HK-2 (cell line): ENCODE data around the gene SON.
"Not testable (repeated sequence)": the region's sequence is repeated elsewhere in the genome, so short reads cannot be mapped to it uniquely, and the experiment has no call there.

ENCODE experiments used
- DNase-seq: peaks from one replicate; pipeline ENCODE4 v3.0.0-alpha.2; 2018; ENCODE audit not compliant: unreplicated experiment

SON gene, protein sequence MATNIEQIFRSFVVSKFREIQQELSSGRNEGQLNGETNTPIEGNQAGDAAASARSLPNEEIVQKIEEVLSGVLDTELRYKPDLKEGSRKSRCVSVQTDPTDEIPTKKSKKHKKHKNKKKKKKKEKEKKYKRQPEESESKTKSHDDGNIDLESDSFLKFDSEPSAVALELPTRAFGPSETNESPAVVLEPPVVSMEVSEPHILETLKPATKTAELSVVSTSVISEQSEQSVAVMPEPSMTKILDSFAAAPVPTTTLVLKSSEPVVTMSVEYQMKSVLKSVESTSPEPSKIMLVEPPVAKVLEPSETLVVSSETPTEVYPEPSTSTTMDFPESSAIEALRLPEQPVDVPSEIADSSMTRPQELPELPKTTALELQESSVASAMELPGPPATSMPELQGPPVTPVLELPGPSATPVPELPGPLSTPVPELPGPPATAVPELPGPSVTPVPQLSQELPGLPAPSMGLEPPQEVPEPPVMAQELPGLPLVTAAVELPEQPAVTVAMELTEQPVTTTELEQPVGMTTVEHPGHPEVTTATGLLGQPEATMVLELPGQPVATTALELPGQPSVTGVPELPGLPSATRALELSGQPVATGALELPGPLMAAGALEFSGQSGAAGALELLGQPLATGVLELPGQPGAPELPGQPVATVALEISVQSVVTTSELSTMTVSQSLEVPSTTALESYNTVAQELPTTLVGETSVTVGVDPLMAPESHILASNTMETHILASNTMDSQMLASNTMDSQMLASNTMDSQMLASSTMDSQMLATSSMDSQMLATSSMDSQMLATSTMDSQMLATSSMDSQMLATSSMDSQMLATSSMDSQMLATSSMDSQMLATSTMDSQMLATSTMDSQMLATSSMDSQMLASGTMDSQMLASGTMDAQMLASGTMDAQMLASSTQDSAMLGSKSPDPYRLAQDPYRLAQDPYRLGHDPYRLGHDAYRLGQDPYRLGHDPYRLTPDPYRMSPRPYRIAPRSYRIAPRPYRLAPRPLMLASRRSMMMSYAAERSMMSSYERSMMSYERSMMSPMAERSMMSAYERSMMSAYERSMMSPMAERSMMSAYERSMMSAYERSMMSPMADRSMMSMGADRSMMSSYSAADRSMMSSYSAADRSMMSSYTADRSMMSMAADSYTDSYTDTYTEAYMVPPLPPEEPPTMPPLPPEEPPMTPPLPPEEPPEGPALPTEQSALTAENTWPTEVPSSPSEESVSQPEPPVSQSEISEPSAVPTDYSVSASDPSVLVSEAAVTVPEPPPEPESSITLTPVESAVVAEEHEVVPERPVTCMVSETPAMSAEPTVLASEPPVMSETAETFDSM (N-terminal part only)

DNA sequence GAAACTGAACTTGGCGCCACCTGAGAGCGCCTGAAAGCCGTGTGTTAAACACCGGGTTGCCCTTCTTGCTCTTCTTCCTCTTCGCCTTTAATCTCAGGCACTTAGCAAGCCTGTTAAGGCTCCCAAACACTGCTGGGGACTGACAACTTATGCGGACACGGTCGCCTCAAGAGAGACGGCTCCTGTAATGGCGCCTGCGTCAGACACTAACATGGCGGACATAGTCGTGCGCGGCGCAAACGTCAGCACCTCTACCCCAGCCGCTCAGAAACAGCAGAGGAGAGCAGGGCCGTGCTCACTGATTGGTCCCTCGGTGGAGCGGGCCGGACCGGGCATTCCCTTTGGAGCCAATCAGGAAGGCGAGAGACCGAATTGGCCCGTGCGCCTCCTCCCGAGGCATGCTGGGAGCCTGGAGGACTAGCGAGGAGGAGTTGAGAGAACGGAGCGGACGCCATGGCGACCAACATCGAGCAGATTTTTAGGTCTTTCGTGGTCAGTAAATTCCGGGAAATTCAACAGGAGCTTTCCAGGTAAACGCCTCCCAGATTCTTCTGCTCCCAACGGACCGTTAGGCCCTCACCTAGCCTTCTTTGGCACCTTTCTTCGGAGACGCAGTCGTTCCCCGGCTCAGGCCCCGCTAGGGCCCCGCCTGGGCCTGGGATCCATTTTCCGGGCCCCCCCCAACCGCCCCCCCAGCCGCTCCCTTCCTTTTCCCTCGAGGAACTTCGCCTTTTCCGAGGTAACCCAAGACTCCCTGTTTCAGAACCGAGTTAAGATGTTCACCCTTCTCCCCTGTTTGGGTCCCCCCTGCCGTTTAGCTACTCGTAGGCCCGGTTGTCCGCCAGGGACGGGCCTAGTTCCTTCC lies at the start of gene SON:
SON (plus strand) TSS at position 399 of the 865 bp plus-strand sequence; CDS start at position 454, 55 bp downstream.
- peak; percentile 96 for DNase-seq

DNA sequence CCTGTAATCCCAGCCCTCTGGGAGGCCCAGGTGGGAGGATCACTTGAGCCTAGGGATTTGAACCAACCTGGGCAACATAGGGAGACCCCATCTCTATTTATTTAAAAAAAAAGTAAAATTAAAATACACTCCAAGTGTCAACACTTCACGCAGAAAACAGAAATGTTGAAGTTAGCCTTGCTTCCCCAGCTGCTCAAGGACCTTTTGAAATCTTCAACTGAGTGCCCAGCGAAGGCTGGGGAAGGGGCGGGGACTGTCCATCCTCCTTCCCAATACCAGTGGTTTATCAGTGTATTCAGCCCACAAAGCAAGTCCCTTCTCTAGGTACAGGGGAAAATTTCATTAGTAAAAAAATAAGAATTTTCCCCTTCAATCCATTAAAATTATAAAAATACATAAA lies 49.1 kb upstream of the SON start:
- no peak for DNase-seq

DNA sequence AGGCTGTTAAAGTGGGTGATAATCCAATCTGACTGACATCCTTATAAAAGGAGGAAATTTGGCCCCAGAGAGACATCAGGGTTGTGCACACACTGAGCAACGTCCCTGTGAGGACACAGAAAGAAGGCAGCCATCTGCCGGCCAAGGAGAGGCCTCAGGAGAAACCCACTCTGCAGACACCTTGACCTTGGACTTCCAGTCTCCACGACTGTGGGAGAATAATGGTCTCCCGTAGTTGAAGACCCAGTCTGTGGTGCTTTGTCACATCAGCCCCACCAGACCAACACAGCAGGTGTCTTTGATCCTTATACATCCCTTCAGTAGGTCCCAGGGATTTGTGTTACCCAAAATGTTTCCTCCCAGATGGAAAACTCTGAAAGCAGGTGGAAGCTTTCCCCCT lies 47.1 kb upstream of the SON start:
- no peak for DNase-seq

DNA sequence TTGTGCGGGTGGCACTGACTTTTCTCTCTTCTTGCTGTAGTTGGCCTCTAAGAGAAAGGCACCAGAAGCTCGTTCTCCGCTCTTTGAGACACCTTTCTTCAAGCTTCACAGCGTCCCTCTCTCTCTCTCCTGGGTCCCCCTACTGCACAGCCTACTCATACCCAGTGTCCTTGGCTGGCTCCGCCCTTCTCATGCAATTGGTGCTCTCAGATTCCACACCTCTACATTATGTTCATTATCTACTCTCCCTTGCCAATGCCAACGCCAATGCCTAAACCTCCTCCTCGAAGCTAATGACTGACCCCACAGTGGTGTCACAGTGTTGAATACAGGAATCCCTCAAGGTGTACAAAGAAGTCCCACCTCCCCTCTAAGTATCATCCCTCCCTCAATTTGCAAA lies 46.5 kb upstream of the SON start:
- no peak for DNase-seq

DNA sequence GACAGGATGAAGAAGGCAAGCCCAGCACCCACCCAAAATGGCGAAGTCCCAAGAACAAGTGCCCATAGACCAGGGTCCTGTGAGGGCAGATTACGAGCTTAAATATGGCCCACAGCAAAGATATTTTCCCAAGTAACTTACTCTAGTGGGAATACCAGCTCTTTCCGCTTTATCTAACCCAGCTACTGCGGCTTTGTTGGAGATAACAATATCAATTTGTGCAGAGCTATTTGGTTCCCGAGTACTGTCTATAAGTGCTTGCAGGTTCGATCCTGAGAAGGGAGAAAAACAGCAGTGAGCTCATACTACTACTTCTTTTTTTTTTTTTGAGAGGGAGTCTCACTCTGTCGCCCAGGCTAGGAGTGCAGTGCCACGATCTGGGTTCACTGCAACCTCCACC lies 37.0 kb upstream of the SON start:
- no peak for DNase-seq

DNA sequence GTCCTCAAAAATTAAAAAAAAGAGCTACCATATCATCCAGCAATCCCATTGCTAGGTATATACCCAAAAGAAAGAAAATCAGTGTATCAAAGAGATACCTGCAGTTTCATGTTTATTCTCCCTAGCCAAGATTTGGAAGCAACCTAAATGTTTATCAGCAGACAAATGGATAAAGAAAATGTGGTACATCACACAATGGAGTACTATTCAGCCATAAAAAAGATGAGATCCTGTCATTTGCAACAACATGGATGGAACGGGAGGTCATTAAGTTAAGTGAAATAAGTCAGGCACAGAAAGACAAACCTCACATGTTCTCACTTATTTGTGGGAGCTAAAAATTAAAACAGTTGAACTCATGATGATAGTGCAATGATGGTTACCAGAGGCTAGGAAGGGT lies 35.8 kb upstream of the SON start:
- DNase-seq: not testable (repeated sequence)

DNA sequence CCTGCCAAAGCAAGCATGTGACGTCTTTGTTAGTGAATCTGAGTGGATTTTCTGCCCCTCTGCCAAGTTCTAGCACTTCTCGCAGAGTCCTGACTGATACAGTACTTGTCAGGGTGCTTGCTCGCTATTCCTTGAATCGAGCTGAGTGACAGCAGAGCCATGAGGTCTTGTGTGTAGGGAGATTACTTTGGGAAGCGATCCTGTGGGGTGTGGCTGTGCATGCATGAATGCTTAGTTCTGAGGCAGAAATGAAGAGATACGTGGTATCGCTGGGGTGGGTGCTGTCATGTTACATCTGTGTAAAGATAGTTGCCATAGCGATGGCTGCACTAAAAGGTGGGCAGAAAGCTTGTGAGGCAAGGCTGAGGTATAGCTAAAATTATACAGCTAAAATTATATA lies 32.0 kb upstream of the SON start:
- DNase-seq: no peak

DNA sequence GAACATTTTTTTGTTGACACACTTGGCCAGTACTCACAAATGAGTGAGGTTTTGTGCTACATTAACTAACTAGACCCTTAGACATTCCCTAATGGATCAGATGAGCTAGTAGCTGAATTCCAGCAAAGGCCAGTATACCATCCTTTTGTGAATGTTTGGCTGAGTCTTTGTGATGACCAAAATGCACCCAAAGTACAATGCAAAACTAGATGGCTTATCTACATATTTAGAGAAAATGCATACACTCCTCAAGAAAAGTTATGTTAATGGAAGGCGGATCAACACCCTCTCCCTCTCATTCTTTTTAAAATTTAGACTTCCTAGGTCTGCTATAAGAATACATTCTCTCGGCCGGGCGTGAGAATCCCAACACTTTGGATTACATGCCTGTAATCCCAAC lies 31.2 kb upstream of the SON start:
- DNase-seq: no peak

DNA sequence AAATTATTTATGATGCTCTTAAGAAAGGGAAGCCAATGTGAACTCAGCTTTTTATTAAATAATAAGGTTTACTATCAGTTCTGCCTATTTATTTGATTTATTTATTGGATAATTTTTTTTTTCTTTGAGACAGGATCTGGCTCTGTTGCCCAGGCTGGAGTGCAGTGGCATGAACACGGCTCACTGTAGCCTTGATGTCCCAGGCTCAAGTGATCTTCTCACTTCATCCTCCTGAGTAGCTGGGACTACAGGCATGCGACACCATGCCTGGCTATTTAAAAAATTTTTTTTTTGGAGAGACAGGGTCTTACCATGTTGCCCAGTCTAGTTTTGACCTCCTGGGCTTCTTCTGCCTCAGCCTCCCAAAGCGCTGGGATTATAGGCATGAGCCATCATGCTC lies 30.4 kb upstream of the SON start:
- no peak for DNase-seq

DNA sequence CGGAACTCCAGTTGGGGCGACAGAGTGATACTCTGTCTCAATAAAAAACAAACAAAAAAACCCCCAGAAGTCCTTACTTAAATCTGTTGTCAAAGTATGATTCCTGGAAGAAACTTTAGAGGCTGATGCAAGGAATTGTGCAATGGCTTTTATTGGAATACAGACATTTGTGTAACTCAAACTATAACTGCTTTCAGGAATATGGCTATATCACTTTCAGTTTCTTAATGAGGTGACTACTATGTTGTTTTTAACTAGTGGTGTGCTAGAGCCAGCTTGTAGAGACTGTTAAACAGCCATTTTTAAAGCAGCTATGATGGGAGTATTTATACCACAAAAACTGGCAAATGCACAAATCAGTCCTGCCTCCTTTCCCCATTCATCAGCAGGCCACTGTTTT lies 28.6 kb upstream of the SON start:
- DNase-seq: no peak

DNA sequence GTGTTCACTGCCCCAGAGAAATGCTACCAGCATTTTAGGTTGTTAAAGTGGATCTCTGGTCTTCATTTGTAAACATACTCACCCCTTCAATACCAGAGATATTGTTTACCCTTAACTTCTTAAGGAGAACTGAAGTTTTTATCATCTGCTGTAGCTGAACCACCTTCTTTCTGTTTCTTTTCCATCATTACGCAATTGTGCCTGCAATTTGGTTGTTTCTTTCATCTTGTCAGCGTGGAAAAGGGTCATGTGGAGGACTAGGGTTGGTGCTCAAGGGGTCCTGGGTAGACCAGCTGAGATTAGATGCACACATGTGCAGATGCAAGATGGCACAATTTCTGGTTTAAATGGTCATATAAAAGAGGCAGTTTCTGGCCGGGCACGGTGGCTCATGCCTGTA lies 23.9 kb upstream of the SON start:
- DNase-seq: no peak

DNA sequence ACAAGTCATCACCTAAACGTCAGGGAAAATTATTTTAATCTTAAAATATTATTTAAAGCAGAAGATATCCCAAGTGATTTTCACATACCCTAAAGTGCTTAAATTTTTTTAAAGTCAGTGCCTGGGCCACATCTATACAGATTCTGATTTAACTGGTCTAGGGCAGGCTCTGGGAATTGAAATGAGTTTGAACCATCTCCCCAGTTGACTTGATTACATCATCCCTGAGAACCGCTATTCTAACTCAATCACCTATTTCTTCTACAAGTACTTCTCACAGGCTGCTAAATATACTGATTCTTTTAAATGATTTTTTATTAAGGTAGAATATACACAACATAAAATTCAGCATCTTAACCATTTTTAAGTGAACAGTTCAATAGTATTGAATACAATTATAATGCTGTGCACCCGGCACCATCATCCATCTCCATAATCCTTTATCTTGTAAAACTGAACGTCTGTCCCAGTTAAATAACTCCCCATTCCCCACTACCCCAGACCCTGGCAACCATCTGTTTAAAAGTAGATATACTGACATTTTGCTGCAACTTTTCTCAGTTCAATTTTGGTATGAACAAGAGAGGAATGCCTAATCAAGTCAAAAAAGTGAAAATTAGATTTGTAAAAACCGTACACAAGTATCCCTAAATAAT lies 20.4 kb upstream of the SON start:
- no peak for DNase-seq

DNA sequence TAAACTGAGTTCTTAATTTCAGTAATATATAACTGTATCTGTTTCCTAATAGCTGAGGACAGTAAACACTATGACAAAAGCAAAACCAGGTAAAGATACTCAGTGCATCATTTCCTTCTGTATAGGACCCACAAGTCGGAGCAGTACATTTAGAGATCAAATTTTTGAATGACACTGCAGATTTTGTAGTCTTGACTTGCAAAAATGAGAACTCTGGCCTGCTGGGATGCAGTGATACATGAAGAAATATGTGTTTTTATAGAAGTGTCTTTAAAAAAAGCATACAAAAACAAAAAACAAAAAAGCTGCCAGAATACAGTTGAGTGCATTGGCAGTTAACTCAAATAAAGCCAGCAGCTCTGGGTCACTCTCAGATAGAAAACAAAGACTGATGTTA lies 19.9 kb upstream of the SON start:
- no peak for DNase-seq

DNA sequence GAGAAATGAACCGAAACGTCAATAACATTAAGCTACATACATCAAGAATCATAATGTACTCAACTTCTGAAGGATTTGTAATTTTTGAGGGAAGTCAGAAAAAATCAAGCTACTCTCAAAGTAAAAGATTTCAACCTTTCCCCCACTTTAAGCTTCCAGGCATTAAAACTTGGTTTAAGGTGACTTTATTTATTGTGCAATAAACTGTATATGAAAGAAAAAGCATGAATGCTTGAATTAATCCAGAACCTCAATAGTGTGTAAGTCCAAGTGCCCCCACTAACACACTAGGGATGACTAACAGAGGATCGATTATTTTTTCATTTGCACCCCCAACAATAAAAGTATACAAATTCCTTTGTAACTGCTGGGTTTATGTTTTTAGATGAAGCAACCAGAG lies 11.8 kb upstream of the SON start:
- DNase-seq: no peak

DNA sequence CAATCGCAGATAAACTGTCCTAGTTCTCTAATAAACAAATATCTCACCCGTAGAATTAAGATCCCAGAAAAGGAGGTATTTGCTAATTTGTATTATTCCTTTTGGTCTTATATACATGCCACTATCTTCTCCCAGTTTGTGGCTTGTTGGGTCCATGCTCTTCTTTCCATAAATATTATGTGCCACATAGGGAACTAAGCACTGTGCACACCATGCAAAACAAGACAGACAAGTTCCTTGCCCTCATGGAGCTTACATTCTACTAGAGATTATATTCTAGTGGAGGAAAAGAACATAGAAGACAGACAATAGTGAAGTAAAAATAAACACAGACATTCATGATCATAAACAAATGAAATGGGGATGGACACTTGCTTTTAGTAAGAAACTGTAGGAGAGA lies 5.6 kb upstream of the SON start:
- no peak for DNase-seq

DNA sequence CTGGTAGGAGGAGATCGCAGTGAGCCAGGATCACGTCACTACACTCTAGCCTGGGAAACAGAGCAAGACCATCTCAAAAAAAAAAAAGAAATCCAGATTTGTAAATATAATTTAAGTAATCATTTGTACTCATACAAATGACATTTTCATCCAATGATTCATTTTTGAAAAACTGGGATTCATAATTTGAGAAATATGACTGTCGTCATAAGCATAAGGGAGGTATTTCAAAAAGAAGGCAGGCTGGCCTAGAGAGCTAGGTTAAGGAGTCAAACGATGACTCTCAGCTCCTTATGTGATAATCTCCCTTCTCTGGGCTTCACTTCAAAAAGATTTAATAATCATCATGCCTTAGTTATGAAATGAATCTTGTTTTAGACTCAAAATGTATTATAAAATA lies 3.2 kb upstream of the SON start:
- DNase-seq: no peak

DNA sequence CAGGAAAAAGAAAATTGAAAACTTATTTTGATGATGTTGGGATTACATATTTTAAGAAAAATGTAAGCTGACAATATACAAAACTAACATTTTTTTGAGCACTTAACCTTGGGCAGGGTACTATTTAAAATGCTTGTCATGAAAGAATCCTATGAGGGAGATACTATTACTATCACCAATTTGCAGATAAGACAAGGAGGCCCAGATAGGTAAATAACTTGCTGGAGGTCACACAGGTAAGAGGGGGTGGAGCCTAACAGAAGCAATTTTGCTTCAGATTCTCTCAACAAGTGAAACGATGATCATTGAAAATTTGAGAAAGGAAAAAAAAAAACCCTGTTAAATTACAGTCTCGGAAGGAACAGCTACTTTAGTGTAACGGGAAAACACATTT lies 2.1 kb upstream of the SON start:
- no peak for DNase-seq

DNA sequence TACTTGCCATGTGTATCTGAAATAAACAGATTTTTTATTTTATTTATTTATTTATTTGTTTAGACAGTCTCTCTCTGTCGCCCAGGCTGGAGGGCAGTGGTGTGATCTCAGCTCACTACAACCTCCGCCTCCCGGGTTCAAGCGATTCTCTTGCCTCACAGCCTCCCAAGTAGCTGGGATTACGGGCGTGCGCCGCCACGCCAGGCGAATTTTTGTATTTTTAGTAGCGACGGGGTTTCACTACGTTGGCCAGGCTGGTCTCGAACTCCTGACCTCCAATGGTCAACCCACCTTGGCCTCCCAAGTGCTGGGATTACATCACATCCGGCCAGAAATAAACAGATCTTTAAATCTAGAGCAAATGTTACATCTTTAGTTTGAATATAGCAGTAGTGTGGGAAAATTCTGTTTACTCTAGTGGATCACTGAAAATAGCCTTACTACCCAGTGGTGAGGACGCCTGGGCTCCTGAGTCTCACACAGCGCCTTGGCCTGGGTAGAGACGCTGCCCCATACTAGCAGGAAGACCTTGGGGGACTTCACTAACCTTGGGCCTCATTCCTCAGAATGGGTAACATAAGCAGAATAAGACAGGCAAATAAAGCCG lies 1.6 kb upstream of the SON start:
- peak; percentile 7 for DNase-seq

DNA sequence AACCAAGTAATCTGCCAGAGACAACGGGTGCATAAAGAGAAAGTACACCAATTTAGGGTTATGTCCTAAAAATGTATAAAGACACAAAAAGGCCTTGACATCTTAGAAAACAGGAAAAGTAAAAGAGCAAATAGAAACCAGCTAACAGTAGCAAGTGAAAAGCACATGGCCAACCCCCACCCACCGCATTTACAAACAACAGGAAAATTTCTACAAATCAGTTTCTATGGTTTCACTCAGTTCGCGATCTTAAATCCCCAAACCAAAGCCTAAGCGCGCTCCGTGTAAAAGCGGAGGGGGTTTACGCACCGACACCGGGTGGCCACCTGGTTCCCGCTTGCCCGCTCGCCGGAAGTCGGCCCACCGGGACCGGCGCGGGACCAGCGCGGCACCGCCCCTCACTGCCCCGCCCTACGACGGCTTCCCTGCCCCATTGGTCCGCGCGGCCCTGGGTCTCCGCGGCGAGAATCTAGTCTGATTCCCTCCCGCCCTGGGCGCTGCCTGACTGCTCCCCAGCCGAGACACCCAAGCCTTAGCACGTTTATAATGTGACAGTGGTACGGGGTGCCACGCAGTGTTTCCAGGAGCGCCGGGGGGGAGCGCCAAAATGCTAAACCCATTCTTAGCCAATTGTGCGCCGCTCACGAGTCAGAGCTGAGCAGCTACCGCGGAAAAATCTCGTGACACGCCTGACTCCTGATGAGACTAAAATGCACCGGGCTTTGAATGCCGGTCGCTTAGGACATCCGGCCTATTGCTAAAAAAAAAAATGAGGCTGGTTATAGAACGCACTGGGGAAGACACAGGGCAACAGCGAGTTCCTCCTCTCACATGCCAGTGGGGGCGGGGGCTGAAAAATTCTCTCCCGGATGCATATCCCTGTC lies 840 bp upstream of the SON start, which contains the start of gene GART:
GART (minus strand) TSS at position 362 of the 884 bp plus-strand sequence. CDS start 2,802 bp downstream, outside the sequence.
- peak; percentile 78 for DNase-seq
